Neural cell (in vitro differentiated cells): ENCODE measurements around the gene CHD6. TPM values are rescaled to one million over a fixed set of nuclear protein-coding genes. Genes with fewer than 3 reads are reported as not detected.

Source experiments
- H2AFZ ChIP-seq: fragments of 200-600, 300-800 bp; sonication (generic), shearing (Covaris generic); 2 replicates; pipeline ENCODE4 v1.6.0; 2014; ENCODE audit warnings: low read depth, mild to moderate bottlenecking, antibody characterized with exemption, low read length, moderate library complexity
- H3F3A ChIP-seq: fragments of 200-600 bp; shearing (Covaris generic); 2 replicates; pipeline ENCODE4 v1.6.1; 2016; ENCODE audit warnings: mild to moderate bottlenecking, moderate library complexity, mixed read lengths, antibody characterized with exemption, low read length; ENCODE audit not compliant: insufficient read depth, poor library complexity, severe bottlenecking
- H3K27ac ChIP-seq: fragments of 200-600, 300-800 bp; sonication (generic), shearing (Covaris generic); 2 replicates; pipeline ENCODE4 v1.5.1; 2014; ENCODE audit warnings: mild to moderate bottlenecking, low read length, moderate library complexity
- H3K27me3 ChIP-seq: fragments of 300-800, 200-600 bp; sonication (generic), shearing (Covaris generic); 2 replicates; pipeline ENCODE4 v1.6.0; 2014; ENCODE audit warnings: mild to moderate bottlenecking, low read depth, low read length, moderate library complexity; ENCODE audit not compliant: insufficient read depth
- H3K36me3 ChIP-seq: fragments of 300-800, 200-600 bp; sonication (generic), shearing (Covaris generic); 2 replicates; pipeline ENCODE4 v1.5.1; 2014; ENCODE audit warnings: mild to moderate bottlenecking, antibody characterized with exemption, low read length, moderate library complexity; ENCODE audit not compliant: insufficient read depth
- H3K4me2 ChIP-seq: fragments of 300-800, 200-600 bp; sonication (generic), shearing (Covaris generic); 2 replicates; pipeline ENCODE4 v1.6.0; 2014; ENCODE audit warnings: mild to moderate bottlenecking, low read length
- H3K4me3 ChIP-seq: fragments of 300-800, 200-600 bp; sonication (generic), shearing (Covaris generic); 2 replicates; pipeline ENCODE4 v1.5.1; 2014; ENCODE audit warnings: mild to moderate bottlenecking, low read length, moderate library complexity
- H3K79me2 ChIP-seq: fragments of 200-600 bp; shearing (Covaris generic); replicated peaks from 2 replicates; pipeline ENCODE4 v1.6.0; 2014; ENCODE audit warnings: mild to moderate bottlenecking, low read length, moderate library complexity; ENCODE audit not compliant: insufficient read depth
- H3K9ac ChIP-seq: fragments of 300-800, 200-600 bp; sonication (generic), shearing (Covaris generic); 2 replicates; pipeline ENCODE4 v1.6.1; 2016; ENCODE audit warnings: mild to moderate bottlenecking, low read length, mixed read lengths
- H3K9me2 ChIP-seq: fragments of 200-600 bp; shearing (Covaris generic); 2 replicates; pipeline ENCODE4 v1.6.1; 2016; ENCODE audit warnings: mild to moderate bottlenecking, low read length, mixed read lengths; ENCODE audit not compliant: insufficient read depth
- H3K9me3 ChIP-seq: fragments of 200-600, 300-800 bp; sonication (generic), shearing (Covaris generic); 2 replicates; pipeline ENCODE4 v1.6.1; 2016; ENCODE audit warnings: mild to moderate bottlenecking, mixed run types, low read length, moderate library complexity, mixed read lengths
- H4K20me1 ChIP-seq: fragments of 200-600 bp; shearing (Covaris generic); 2 replicates; pipeline ENCODE4 v1.6.1; 2016; ENCODE audit warnings: mild to moderate bottlenecking, mixed run types; ENCODE audit not compliant: insufficient read depth
- CTCF ChIP-seq: fragments of 450-650 bp; IDR thresholded peaks from 2 replicates; pipeline ENCODE4 v1.5.1; 2014; ENCODE audit warnings: antibody characterized with exemption, mild to moderate bottlenecking, moderate library complexity; ENCODE audit not compliant: poor library complexity, severe bottlenecking
- EP300 ChIP-seq: fragments of 450-650 bp; conservative IDR thresholded peaks from 2 replicates; pipeline ENCODE4 v1.6.1; 2014; ENCODE audit warnings: antibody characterized with exemption, mild to moderate bottlenecking, moderate library complexity; ENCODE audit not compliant: poor library complexity, severe bottlenecking
- EZH2 ChIP-seq: fragments of 200-600, 300-800 bp; shearing (Covaris generic), sonication (generic); IDR thresholded peaks from 2 replicates; pipeline ENCODE4 v1.6.1; 2014; ENCODE audit warnings: antibody characterized with exemption, low read length, borderline replicate concordance, mild to moderate bottlenecking; ENCODE audit not compliant: insufficient read depth, poor library complexity, severe bottlenecking
- MXI1 ChIP-seq: fragments of 450-650 bp; conservative IDR thresholded peaks from 2 replicates; pipeline ENCODE4 v1.6.1; 2014; ENCODE audit warnings: antibody characterized with exemption, mild to moderate bottlenecking; ENCODE audit not compliant: poor library complexity, severe bottlenecking
- POLR2AphosphoS5 ChIP-seq: IDR thresholded peaks from 2 replicates; pipeline ENCODE4 v1.6.1; 2012
- RAD21 ChIP-seq: fragments of 450-650 bp; conservative IDR thresholded peaks from 2 replicates; pipeline ENCODE4 v1.6.1; 2014; ENCODE audit warnings: antibody characterized with exemption, mild to moderate bottlenecking, moderate library complexity
- REST ChIP-seq: IDR thresholded peaks from 2 replicates; pipeline ENCODE4 v1.6.1; 2012; ENCODE audit warnings: borderline replicate concordance
- SMC3 ChIP-seq: fragments of 450-650 bp; conservative IDR thresholded peaks from 2 replicates; pipeline ENCODE4 v1.6.1; 2014; ENCODE audit warnings: antibody characterized with exemption, mild to moderate bottlenecking, moderate library complexity; ENCODE audit not compliant: poor library complexity
- TAF1 ChIP-seq: IDR thresholded peaks from 2 replicates; pipeline ENCODE4 v1.6.1; 2012; ENCODE audit warnings: low read depth
- polyA plus RNA-seq: library from polyadenylated mRNA; depleted of rRNA; stranded (reverse); fragments of >200 nt; gene quantifications from 2 replicates; pipeline ENCODE4 v1.2.3, GENCODE V29; 2014

CHD6 gene
- polyA plus RNA-seq, 1 donor from 2014 or later = 22.9 TPM

DNA sequence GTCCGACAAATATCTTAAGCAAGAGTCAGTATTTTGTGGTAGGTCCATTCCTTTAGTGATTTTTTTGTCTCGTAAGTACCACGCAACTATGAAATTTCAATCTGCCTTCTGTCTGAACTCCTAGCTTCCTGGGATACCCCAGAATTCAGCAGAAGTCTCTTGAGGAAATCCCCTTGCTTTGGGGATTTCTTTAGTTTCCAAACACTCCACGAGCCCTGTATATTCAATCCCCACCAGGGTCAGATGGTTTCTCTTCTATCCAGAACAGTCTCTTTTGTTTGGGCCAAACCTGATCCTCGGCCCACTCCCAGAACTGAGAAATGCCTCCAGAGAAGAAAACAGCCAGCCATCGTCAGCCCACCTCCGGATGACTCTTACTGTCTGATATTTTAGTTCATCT, 113.0 kb downstream of the CHD6 start:
- Histone ChIP-seq H3K4me2 (no peak overlapping the region), H3K9me2 (no peaks in the 10 kb centered on the region), H3K27me3 (no peaks in the 10 kb centered on the region), H3K4me3 (no peak overlapping the region), H3K27ac (no peak overlapping the region), H3F3A (no peaks in the 10 kb centered on the region), H3K36me3 (no peaks in the 10 kb centered on the region), H2AFZ (no peak overlapping the region), H4K20me1 (no peaks in the 10 kb centered on the region), H3K79me2 (peaks cover 5% of the 10 kb centered on the region), H3K9me3 (no peaks in the 10 kb centered on the region), H3K9ac (no peak overlapping the region)
- TF ChIP-seq EZH2 (no peak), SMC3 (no peak), RAD21 (no peak), POLR2AphosphoS5 (no peak), EP300 (no peak)

GRCh38 chr20:41501376-41501775, 116.8 kb downstream of the CHD6 start:
- no peaks in the 10 kb centered on the region for H3K36me3 ChIP-seq
- H3F3A ChIP-seq = no peaks in the 10 kb centered on the region
- TF ChIP-seq RAD21 (no peak), EZH2 (no peak), REST (no peak), EP300 (no peak), MXI1 (no peak), SMC3 (no peak), CTCF (no peak), POLR2AphosphoS5 (no peak), TAF1 (no peak)
- no peaks in the 10 kb centered on the region for H3K9me3 ChIP-seq
- no peaks in the 10 kb centered on the region for H3K79me2 ChIP-seq
- no peaks in the 10 kb centered on the region for H4K20me1 ChIP-seq
- H3K27me3 ChIP-seq = no peaks in the 10 kb centered on the region
- no peak overlapping the region for H3K27ac ChIP-seq
- H3K4me3 ChIP-seq = no peak overlapping the region
- H3K9me2 ChIP-seq = no peaks in the 10 kb centered on the region
- no peak overlapping the region for H3K4me2 ChIP-seq
- no peak overlapping the region for H2AFZ ChIP-seq
- no peak overlapping the region for H3K9ac ChIP-seq
